B cell (primary cell): ENCODE data around the gene GALNT6. TPM values are rescaled to one million over a fixed set of nuclear protein-coding genes. Genes with fewer than 3 reads are reported as not detected.

Experiments used
- ATAC-seq: fragments of 200-7000 bp; cut with Tn5 transposase; one replicate; pipeline ENCODE4 v1.10.0; 2021; ENCODE audit warnings: low read depth, mild to moderate bottlenecking, moderate number of reproducible peaks, moderate library complexity
- CTCF ChIA-PET: fragments of 350-600 bp; sonication (Branson Sonifier 250); formaldehyde crosslinking; loops from one replicate; lab custom pipeline; 2021; ENCODE audit warnings: antibody characterized with exemption, inconsistent platforms; lab: Charles Lee
- POLR2A ChIA-PET: fragments of 350-600 bp; sonication (Branson Sonifier 250); formaldehyde crosslinking; loops from one replicate; lab custom pipeline; 2021; ENCODE audit warnings: antibody characterized with exemption; lab: Charles Lee
- DNase-seq: peaks from one replicate; pipeline ENCODE4 v3.0.0; 2013
- H2AFZ ChIP-seq: 2 replicates; pipeline ENCODE4 v1.6.1; 2012; ENCODE audit warnings: mild to moderate bottlenecking, low read depth, low read length; ENCODE audit not compliant: insufficient read depth, poor library complexity, severe bottlenecking
- H3K27ac ChIP-seq, 2 donors: 1 replicate in 1 of 2; 2 replicates in 1 of 2; pipeline ENCODE4 v1.5.1; 2012 to 2013; ENCODE audit warnings: low read length in 2 of 2, mild to moderate bottlenecking in 2 of 2, moderate library complexity in 1 of 2
- H3K27me3 ChIP-seq, 4 experiments: fragments of 200-600 bp in 1 of 4; sonication (generic) in 1 of 4; replicated peaks in 1 of 4; 1 replicate in 2 of 4; 2 replicates in 2 of 4; pipeline versions ENCODE4 v1.6.1 to v1.7.0; 2013 to 2016; ENCODE audit warnings: low read length in 3 of 4, mild to moderate bottlenecking in 2 of 4, mixed read lengths in 1 of 4, moderate library complexity in 1 of 4; ENCODE audit not compliant: insufficient read depth in 4 of 4, control insufficient read depth in 3 of 4; ENCODE audit errors: control extremely low read depth in 1 of 4
- H3K36me3 ChIP-seq, 2 experiments: replicated peaks in 1 of 2; 1 replicate in 1 of 2; 2 replicates in 1 of 2; pipeline versions ENCODE4 v1.6.1 to v1.7.1; 2013; ENCODE audit warnings: low read length in 1 of 2; ENCODE audit not compliant: insufficient read depth in 2 of 2, control insufficient read depth in 1 of 2; ENCODE audit errors: control extremely low read depth in 1 of 2, extremely low read depth in 1 of 2
- H3K4me1 ChIP-seq, 2 donors: fragments of 200-600 bp in 1 of 2; sonication (generic) in 1 of 2; 1 replicate in 1 of 2; 2 replicates in 1 of 2; pipeline versions ENCODE4 v1.5.1 to v1.6.1; 2013 to 2017; ENCODE audit warnings: low read length in 2 of 2; ENCODE audit not compliant: control insufficient read depth in 2 of 2, insufficient read depth in 2 of 2
- H3K4me2 ChIP-seq: replicated peaks from 2 replicates; pipeline ENCODE3; 2012; ENCODE audit warnings: mild to moderate bottlenecking, low read depth, low read length; ENCODE audit not compliant: poor library complexity, severe bottlenecking
- H3K4me3 ChIP-seq, 5 experiments: fragments of 200-600 bp in 1 of 5; sonication (generic) in 1 of 5; 1 replicate in 3 of 5; 2 replicates in 2 of 5; pipeline versions ENCODE4 v1.5.1 to v1.7.0; 2011 to 2016; ENCODE audit warnings: low read length in 4 of 5, mild to moderate bottlenecking in 4 of 5, low read depth in 2 of 5, control low read depth in 1 of 5, moderate library complexity in 1 of 5; ENCODE audit not compliant: insufficient read depth in 1 of 5; ENCODE audit errors: control extremely low read depth in 1 of 5, extremely low read depth in 1 of 5
- H3K79me2 ChIP-seq: fragments of 200-600 bp; sonication (generic); one replicate; pipeline ENCODE4 v1.6.0; 2016; ENCODE audit warnings: low read length; ENCODE audit not compliant: control insufficient read depth, insufficient read depth
- H3K9ac ChIP-seq: fragments of 200-600 bp; sonication (generic); 2 replicates; pipeline ENCODE4 v1.6.1; 2017; ENCODE audit warnings: mild to moderate bottlenecking, low read length, moderate library complexity
- H3K9me3 ChIP-seq, 3 donors: one replicate each; pipeline versions ENCODE4 v1.6.1 to v1.7.1; 2013; ENCODE audit warnings: low read length in 2 of 3; ENCODE audit not compliant: control insufficient read depth in 2 of 3, insufficient read depth in 1 of 3; ENCODE audit errors: control extremely low read depth in 1 of 3
- H4K20me1 ChIP-seq: 2 replicates; pipeline ENCODE4 v1.6.0; 2012; ENCODE audit warnings: mild to moderate bottlenecking, low read length; ENCODE audit not compliant: insufficient read depth, control insufficient read depth, poor library complexity, severe bottlenecking
- H3K27ac Mint-ChIP-seq: one replicate; pipeline ENCODE4 v1.8.0; 2021; ENCODE audit warnings: mixed read lengths
- H3K27me3 Mint-ChIP-seq: one replicate; pipeline ENCODE4 v1.8.0; 2021; ENCODE audit warnings: mixed read lengths
- H3K4me1 Mint-ChIP-seq: one replicate; pipeline ENCODE4 v1.8.0; 2021; ENCODE audit warnings: mixed read lengths
- H3K4me3 Mint-ChIP-seq: one replicate; pipeline ENCODE4 v1.8.0; 2021; ENCODE audit warnings: mixed read lengths
- H3K9me3 Mint-ChIP-seq: one replicate; pipeline ENCODE4 v1.8.0; 2022; ENCODE audit warnings: mixed read lengths; ENCODE audit not compliant: insufficient read depth
- EZH2 ChIP-seq: IDR thresholded peaks from 2 replicates; pipeline ENCODE4 v1.6.1; 2012; ENCODE audit warnings: borderline replicate concordance, low read depth, mild to moderate bottlenecking, moderate library complexity, low read length; ENCODE audit not compliant: insufficient read depth, poor library complexity, severe bottlenecking
- WGBS: methylation state at CpG from one replicate; pipeline ENCODE4 v1.1.5; 2013; ENCODE audit warnings: missing lambda C conversion rate; ENCODE audit not compliant: insufficient coverage; 5-methylcytosine and 5-hydroxymethylcytosine counted together
- intact Hi-C: fragments of 100-400 bp; cut with micrococcal nuclease; formaldehyde crosslinking; loops from one replicate; pipeline ENCODE4 v1.10.0; 2022
- polyA plus RNA-seq: library from polyadenylated mRNA; depleted of rRNA; stranded (reverse); fragments of >200 nt; gene quantifications from 2 replicates; pipeline ENCODE4 v1.2.3, GENCODE V29; 2012
- total RNA-seq, 2 donors: library from RNA; stranded (reverse); fragments of 120-200 nt in 1 of 2; gene quantifications; 1 replicate in 1 of 2; 2 replicates in 1 of 2; pipeline versions ENCODE4 v1.2.3 to v1.2.4, GENCODE V29; 2013 to 2022
- TF ChIP-seq, protein P1 (sequence below): fragments of 200-600 bp; IDR thresholded peaks from one replicate; pipeline ENCODE4 v1.8.0; 2022; ENCODE audit warnings: antibody characterized with exemption, mild to moderate bottlenecking

GALNT6 gene
- total and polyA plus RNA-seq, 2 donors (not counting 1 experiment from before 2014, with no cell fraction given): 9.0 to 10.3 TPM

DNA sequence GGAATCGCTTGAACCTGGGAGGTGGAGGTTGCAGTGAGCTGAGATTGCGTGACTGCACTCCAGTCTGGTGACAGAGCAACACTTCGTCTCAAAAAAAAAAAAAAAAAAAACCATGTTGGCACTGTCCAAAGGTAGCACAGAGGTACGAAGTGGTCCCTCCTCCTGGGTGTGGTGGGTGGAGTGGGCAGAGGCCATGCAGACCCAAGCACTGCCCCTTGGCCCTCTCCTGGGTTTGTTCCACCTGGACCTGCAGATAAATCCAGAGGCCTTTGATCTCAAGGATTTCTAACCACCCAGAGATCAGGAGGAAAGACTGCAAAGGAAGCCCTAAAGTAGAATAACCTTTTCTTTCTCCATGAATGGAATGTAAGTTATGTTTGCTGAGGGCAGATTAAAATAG is 8.7 kb upstream of the GALNT6 start:
- CTCF ChIA-PET: no interaction called here
- intact Hi-C loops: loop anchor here (10.0 kb wide), 1 partner anchor 135 kb away; no protein-coding TSS in a partner anchor
- ATAC-seq: no peak

DNA sequence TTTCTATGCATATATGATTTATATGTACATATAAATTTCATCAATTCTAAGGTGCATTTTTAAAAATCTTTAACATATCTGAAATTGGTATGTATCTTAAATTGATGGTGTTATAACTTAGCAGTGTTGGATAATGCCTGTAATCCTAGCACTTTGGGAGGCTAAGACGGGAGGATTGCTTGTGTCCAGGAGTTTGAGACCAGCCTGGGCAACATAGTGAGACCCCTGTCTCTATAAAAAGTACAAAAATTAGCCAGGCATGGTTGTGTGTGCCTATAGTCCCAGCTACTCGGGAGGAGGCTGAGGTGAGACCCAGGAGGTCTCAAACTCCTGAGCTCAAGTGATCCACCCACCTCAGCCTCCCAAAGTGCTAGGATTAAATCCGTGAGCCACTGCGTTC is 6.5 kb upstream of the GALNT6 start:
- no peak overlapping the region for H3K27ac ChIP-seq
- ChIA-PET POLR2A (no interaction called here), CTCF (interaction anchor here (1.0 to 1.4 kb wide), 3 partner anchors 9 to 24 kb away, joined by 3 to 5 read pairs (median 4); no protein-coding TSS in a partner anchor)
- ATAC-seq: no peak
- no peak for DNase-seq
- no peaks in the 10 kb centered on the region for H3K36me3 ChIP-seq
- H3K9me3 Mint-ChIP-seq: no peaks in the 10 kb centered on the region
- no peak overlapping the region for H2AFZ ChIP-seq
- TF ChIP-seq, protein P1, sequence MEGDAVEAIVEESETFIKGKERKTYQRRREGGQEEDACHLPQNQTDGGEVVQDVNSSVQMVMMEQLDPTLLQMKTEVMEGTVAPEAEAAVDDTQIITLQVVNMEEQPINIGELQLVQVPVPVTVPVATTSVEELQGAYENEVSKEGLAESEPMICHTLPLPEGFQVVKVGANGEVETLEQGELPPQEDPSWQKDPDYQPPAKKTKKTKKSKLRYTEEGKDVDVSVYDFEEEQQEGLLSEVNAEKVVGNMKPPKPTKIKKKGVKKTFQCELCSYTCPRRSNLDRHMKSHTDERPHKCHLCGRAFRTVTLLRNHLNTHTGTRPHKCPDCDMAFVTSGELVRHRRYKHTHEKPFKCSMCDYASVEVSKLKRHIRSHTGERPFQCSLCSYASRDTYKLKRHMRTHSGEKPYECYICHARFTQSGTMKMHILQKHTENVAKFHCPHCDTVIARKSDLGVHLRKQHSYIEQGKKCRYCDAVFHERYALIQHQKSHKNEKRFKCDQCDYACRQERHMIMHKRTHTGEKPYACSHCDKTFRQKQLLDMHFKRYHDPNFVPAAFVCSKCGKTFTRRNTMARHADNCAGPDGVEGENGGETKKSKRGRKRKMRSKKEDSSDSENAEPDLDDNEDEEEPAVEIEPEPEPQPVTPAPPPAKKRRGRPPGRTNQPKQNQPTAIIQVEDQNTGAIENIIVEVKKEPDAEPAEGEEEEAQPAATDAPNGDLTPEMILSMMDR: no peak
- no peak for TF ChIP-seq EZH2
- H3K4me3 Mint-ChIP-seq: no peak overlapping the region
- H3K27ac Mint-ChIP-seq: no peak overlapping the region
- no peak overlapping the region for H3K9ac ChIP-seq
- H3K27me3 ChIP-seq: no peaks in the 10 kb centered on the region
- no peak overlapping the region for H3K4me2 ChIP-seq
- peaks cover 33% of the 10 kb centered on the region for H3K79me2 ChIP-seq
- H3K4me1 ChIP-seq: peaks cover 48 to 52% of the 10 kb centered on the region in 2 donors
- peaks cover 50% of the 10 kb centered on the region for H3K4me1 Mint-ChIP-seq
- no peaks in the 10 kb centered on the region for H3K9me3 ChIP-seq
- intact Hi-C loops: loop anchor here (10.0 kb wide), 1 partner anchor 137 kb away; no protein-coding TSS in a partner anchor
- 80% methylated on average over 1 of the region's 4 CpGs for WGBS
- H4K20me1 ChIP-seq: no peaks in the 10 kb centered on the region
- no peak overlapping the region for H3K4me3 ChIP-seq
- H3K27me3 Mint-ChIP-seq: no peaks in the 10 kb centered on the region

More for the DNA sequence above, 8.7 kb upstream of the GALNT6 start:
- no peak overlapping the region for H3K9ac ChIP-seq
- TF ChIP-seq, protein P1: no peak
- TF ChIP-seq EZH2: no peak
- POLR2A ChIA-PET: interaction anchor here (0.7 kb wide), 3 partner anchors 23 to 153 kb away, joined by 3 to 6 read pairs (median 4); partner anchors contain the start of gene SLC4A8
- no peak overlapping the region for H2AFZ ChIP-seq
- Mint-ChIP-seq H3K27me3 (no peaks in the 10 kb centered on the region), H3K27ac (no peak overlapping the region), H3K4me1 (peaks cover 33% of the 10 kb centered on the region), H3K9me3 (no peaks in the 10 kb centered on the region), H3K4me3 (no peak overlapping the region)
- no peak overlapping the region for H3K27ac ChIP-seq
- H3K9me3 ChIP-seq: no peaks in the 10 kb centered on the region
- 0% methylated on average over 1 of the region's 4 CpGs for WGBS
- DNase-seq: no peak
- H3K27me3 ChIP-seq: no peaks in the 10 kb centered on the region
- H3K4me3 ChIP-seq: no peak overlapping the region
- H3K79me2 ChIP-seq: peaks cover 21% of the 10 kb centered on the region
- peaks cover 26 to 30% of the 10 kb centered on the region in 2 donors for H3K4me1 ChIP-seq
- H3K4me2 ChIP-seq: no peak overlapping the region
- H4K20me1 ChIP-seq: no peaks in the 10 kb centered on the region
- H3K36me3 ChIP-seq: no peaks in the 10 kb centered on the region
